ENCODE measurements around the gene CAMTA1.

Gene CAMTA1

DNA sequence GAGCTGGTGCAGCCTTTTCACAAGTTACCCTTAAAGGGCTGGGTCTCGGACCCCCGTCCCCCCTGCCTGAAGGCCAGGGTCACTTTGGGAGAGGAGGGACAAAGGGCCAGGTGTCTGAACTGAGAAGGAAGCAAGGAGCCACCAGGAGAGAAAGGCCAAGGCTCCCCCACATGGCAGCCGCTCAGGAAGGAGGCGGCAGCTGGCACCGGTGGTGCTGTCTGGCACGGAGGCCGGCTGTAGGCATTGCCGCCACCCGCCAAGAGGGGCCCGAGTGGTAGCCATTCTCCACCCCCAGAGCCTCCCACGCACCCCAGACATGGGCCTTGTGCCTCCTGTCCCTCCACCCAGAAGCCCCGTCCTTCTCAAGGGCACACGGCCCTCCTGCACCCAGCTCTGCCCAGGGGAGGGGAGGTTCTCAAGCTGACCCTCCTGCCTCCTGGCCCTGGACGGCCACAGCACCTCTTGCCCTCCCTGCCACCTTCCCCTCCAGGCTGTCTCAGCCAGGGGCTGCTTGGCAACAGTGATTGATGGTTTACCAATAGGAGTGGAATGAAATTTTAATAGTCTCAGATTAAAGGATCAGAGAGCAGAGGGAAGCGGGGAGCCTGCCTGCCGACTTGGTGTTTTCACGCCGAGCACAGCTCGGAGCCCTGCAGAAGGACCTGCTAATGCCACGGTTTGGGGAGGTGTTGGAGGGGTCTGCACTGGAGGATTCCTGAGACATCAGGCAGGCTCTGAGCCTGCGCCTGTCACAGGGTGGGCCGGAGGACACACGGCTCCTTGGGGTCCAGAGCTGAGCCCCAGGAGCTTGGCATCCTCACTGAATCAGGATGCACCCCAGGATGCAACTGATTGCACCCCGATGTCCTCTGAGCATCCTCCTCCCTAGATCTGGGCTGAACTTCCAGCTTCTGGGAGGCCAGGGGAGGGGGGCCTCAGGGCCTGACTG is 773.9 kb downstream of the CAMTA1 start:
- DNase-seq (ENCODE audit: low read depth in 3 of 3, low spot score in 1 of 3), result no peak

DNA sequence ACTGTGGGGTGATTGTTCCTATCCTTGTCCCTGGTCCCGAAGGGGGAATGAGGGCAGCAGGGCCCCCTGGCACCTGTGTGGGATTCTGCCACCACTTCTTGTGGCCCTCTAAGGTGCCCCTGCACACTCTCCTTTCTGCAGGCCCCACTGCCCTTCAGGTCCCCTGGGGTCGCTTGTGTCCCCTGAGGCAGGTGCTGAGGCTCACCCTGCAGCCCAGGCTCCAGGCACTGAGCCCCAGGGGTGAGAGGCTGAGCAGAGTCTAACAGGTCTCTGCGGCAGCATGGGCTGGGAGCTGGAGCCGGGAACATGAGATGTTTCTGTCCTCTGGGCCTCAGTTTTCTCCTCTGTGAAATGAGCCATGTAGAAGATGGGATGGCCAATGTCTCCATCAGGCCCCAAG is 774.9 kb downstream of the CAMTA1 start:
- no peak for DNase-seq (ENCODE audit: low read depth in 3 of 3, low spot score in 1 of 3)

DNA sequence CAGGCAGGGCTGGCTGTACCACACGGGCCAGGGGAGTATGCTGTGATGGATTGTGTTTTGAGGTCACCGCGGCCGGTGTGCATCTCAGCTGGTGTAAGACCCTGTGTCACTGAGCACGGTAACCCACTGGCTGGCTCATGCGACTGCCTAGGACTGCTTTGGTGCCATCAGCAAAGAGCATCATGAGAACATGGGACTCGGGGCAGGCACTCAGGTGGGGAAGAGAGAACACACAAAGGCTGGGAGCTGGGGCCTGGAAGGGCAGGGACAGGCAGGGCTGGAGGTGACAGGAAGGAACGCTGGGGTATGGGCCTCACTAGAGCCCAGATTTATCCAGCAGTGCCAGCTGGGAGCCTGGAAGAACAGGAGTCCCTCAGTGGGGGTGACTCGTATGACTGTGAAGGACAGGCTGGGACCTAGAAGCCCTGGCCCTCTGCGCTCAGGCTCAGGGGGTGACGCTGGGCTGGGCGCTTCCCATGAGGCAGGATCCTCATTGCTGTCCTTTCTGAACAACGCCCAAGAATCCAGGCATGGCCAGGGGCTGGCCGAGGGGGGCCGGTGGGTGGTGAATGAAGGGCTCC is 775.4 kb downstream of the CAMTA1 start:
- DNase-seq (ENCODE audit: low read depth in 3 of 3, low spot score in 1 of 3), result no peak

DNA sequence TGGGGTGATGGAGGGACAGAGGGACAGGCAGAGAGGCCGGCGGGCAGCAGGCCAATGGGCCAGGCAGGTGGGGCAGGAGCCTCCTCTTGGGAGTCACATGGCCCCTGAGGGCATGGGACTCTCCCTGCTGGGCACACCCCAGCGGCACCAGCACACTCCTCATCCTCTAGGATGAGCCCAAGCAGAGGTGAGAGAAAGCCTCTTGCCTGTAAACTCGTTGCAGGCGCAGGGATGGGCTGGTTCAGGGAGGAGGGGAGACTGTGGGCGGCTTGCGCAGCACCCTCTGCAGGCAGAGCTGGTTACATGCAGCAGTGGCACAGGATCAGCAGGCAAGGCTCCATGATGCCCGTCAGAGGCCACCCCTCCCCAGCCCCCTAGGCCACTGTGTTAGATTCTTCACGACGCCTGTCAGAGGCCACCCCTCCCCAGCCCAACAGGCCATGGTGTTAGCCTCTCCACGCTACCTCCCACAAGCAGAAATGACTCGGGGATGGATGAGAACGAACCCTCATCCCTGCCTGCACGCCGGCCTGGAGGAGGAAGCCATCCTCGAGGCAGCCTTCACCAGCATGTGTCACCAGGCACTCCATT is 776.2 kb downstream of the CAMTA1 start:
- DNase-seq (ENCODE audit: low read depth in 3 of 3, low spot score in 1 of 3), result no peak

DNA sequence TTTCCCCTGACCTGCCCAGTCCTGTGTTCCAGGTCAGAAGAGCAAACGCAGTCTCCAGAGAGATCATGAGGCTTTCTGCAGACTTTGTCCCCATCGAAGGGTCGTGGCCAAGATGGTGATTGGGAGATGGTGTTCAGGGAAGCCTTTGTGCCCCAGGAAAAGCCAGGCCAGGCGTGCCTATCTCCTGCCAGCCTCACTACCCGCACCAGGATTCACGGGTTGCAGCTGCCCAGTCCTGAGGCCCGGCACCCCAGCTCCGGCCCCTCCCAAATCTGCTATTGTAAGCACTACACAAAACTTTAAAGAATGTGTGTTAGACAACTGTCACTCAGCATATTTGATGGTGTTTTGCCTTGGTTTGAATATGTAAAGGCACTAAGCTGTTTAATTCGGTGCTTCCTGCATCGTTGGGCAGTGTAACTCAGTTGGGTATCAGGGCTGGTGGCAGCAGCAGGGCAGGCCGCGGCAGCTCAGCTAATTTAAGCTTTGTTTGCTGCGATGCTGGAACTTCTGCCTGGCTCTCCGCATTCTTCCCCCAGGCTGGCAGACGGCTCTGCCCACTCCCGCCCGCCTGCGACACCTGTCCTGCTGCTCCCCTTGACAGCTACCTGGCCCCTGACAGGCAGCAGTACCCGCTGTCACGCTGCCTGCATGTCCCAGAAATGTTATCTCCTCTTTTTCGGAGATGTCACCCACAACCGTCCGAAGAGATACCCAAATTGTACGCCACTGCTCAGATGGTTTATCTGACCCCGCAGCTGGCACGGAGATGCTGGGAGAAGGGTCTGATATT is 776.9 kb downstream of the CAMTA1 start:
- DNase-seq (ENCODE audit: low read depth in 3 of 3, low spot score in 1 of 3), result no peak

DNA sequence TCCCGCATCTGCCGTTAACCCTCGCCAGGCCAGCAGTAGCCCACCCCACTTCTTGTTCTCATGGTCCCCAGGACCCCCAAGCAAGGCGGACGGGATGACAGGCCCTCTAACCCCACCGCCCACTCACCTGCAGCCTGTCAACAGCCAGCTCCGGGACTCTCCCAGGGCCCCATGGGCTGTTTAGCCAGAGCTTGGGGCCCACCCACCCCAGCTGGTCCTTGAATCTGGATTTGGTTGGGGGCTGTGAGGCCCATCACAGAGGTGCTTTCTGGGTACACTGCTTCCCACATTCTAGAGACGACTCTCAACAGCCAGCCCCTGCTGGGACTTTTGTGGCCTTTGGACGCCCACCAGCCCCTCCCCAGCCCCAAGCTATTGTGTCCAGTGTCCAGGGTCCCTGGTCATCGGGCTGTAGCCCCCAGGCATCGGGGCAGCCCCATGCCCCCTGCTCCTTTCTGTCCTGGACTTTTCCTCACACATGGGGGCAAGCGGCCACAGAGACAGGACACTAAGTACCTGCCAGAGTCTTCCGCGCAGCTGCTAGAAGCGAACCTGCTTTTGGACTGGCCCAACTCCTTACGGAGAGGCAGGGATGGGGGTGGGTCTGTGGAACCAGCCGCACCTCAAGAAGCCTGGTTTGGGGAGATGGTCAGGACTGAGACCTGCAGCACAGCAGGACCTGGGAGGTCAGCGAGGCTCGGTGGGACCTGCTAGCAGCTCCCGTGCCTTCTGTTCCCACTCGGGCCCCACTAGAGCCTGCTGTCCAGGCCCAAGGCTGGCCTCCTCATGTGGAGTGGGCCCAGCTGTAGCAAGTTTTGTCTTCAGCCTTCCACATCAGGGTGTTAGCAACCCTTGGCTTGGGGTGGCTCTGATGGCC is 777.7 kb downstream of the CAMTA1 start:
- DNase-seq (ENCODE audit: low read depth in 3 of 3, low spot score in 1 of 3), result no peak

DNA sequence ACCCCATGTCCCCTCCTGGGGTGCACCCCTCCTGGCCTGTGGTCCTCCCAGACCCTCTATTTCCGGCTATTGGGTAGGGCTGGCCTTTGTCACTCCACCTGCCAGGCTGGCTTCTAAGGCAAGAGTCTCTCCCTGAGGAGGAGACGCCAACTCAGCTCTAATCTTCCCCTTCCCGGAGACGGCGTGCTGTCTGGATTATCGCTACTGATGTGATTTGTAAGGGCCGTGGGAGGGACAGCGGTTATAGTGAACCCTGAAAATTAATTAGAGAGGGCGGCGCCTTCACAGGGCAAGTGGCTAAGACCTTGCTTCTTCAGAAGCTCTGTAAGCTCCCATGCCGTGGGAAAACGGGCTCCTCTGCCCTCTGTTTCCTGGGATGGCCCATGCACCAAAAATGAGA is 778.9 kb downstream of the CAMTA1 start:
- DNase-seq (ENCODE audit: low read depth in 3 of 3, low spot score in 1 of 3), result no peak

DNA sequence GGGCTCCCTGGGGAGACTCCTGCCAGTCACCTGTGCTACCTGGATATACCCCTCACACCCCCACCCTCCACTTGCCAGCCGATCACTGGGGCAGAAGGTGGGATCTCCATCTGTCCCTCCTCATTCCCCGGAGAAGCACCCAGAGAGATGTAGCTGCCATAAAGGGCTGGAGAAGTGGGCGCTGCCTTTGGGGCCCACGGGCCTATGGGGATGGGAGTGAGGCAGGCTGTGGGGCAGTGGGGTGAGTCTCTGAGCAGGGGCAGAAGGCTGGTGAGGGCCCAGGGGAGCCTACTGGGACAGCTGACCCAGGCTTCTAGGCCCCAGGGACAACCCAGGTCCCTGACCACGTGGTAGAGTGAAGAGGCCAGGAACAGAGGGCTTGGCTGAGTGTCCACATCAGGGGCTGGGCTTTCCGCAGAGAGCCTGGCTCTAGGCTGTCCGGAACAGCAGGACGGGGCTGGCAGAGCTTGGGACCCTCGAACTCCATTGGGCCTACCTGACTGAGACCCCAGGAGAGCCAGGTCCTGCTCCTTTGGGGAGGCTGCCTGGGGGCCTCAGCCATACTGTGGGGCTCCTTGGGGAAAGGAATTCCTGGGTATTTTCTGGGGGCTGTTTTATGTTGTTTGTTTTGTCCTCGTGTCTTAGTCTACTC is 780.0 kb downstream of the CAMTA1 start:
- DNase-seq (ENCODE audit: low read depth in 3 of 3, low spot score in 1 of 3), result no peak

DNA sequence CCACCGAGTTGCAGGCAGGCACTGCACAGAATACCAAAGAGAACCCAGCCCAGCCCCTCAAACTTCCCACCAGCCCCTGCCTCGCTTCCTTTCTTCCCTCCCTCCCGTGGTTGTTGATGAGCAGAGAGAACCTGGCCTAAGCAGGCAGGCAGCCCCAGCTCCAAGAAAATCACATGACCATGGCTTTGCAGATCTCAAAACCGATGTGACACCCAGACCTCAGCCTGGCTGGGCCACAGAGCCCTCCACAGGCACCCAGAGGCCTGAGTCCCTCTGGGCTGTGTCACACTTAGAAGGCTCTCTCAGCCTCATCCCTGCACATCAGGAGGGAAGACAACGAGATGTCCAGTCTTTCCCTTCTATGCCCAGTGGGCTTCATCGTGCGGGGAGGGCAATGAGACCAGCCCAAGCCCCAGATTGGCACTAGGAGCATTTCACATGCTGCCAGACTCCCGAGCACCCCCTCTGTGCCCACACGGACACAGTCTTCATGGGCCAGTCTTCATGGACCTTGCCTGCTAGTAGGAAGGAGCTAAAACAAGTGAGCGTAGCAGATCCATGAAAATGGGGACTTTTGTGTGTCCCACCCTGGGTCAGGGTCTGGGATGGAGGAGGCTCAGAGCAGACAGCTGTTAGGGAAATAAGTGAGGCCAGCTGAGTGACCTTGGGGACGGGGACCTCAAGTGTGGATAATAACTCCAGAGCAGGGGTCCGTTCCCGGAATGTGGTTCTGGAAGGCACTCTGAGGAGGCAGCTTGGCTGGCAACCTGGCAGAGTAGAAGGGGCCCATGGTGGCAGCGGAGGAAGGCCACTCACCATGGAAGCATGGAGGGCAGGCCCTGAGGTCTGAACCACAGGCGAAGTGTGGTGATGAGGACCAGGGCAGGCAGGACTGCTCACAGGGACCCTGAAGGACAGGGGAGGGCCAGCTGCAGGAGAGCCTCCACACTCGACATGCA is 781.4 kb downstream of the CAMTA1 start:
- DNase-seq (ENCODE audit: low read depth in 3 of 3, low spot score in 1 of 3), result no peak

DNA sequence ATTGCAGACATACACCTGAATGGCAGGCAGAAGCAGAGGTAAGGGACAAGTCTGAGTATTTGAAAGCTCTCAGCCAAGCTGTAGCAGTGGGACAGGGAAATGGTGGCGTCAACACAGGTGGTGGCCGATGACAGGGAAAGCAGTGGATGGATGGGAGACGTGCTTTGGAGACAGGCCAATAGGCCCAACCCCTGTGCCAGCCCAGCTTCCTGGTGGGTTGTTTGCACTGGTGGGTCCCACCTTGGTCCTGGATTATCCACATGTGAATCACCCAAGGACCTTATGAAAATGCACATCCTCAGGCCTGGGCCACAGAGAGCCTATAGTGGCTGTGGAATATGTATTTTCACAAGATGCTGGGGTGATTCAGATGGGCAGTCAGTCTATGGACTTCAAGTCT is 782.1 kb downstream of the CAMTA1 start:
- no peak for DNase-seq (ENCODE audit: low read depth in 3 of 3, low spot score in 1 of 3)

DNA sequence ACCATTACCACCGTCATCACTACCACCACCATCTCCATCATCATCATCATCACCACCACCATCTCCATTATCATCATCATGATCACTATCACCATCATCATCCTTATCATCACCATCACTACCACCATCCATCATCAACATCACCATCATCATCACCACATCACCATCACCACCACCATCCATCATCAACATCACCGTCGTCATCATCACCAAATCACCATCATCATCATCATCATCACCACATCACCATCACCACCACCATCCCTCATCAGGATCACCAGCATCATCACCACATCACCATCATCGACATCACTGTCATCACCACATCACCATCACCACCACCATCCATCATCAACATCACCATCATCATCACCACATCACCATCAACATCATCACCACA is 782.8 kb downstream of the CAMTA1 start:
- no peak for DNase-seq (ENCODE audit: low read depth in 3 of 3, low spot score in 1 of 3)

DNA sequence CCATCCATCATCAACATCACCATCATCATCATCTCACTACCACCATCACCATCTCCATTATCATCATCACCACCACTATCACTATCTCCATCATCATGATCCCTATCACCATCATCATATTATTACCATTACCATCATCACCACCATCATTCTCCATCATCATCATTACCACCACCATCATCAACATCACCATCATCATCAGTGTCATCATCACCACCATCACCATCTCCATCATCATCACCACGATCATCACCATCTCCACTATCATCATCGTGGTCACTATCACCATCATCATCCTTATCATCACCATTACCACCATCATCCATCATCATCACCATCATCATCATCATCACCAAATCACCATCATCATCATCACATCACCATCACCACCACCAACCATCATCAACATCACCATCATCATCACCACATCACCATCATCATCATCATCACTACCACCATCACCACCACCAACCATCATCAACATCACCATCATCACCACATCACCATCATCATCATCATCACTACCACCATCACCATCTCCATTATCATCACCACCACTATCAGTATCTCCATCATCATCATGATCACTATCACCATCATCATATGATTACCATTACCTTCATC is 783.8 kb downstream of the CAMTA1 start:
- no peak for DNase-seq (ENCODE audit: low read depth in 3 of 3, low spot score in 1 of 3)

DNA sequence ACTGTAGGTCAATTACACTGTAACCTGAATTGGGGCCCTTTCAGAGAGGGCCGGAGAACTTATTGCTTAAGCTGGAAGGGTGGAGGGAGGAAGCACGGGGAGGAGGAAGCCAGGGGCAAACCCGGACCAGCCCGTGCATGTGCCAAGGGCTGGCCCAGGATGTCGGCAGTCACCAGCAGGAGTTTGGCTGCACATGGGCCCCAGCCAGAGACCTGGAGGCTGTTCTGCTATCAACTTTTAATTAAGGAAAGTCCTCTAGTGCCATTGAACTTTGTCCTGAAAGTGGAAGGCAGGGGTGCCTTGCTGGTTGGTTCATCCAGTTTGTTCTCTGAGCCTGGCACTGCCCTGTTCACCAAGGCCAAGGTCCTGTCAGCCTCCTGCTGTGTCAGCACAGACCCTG is 785.1 kb downstream of the CAMTA1 start:
- DNase-seq (ENCODE audit: low read depth in 3 of 3, low spot score in 1 of 3), result no peak

DNA sequence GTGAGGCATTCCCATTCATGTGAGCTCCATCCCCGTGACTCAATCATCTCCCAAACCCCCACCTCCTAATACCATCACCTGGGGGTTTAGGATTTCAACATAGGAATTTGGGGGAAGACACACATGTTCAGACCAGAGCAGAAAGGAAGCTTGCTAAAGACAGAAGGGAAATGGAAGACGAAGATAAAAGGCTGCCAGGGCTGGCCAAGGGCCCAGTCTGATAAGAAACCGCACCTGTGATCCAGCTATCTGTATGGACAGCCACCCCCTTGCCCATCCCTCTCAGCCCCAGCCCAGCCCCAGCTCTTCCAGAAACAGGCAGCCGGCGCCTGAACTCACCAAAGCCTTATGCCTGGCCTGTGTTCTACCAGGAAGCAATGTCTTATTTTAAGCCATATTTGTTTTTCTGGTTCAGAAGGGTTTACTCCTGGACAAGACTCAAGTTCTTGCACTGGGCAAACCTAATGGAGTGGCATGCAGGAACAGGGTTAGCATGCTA is 787.4 kb downstream of the CAMTA1 start:
- no peak for DNase-seq (ENCODE audit: low read depth in 3 of 3, low spot score in 1 of 3)

DNA sequence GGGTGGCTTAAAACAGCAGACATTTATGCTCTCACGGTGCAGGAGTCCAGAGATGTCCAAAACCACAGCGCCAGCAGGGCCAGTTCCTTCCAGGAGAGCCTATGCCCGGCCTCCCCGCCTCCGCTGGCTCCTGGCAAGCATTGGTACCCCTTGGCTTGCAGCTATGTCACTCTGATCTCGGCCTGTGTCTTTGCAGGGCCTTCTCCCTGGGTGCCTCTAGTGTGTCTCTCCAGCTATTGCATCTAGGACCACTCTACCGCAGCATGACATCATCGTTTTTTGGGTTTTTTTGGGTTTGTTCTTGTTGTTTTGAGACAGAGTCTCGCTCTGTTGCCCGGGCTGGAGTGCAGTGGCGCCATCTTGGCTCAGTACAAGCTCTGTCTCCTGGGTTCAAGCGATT is 788.2 kb downstream of the CAMTA1 start:
- DNase-seq (ENCODE audit: low read depth in 3 of 3, low spot score in 1 of 3), result no peak

DNA sequence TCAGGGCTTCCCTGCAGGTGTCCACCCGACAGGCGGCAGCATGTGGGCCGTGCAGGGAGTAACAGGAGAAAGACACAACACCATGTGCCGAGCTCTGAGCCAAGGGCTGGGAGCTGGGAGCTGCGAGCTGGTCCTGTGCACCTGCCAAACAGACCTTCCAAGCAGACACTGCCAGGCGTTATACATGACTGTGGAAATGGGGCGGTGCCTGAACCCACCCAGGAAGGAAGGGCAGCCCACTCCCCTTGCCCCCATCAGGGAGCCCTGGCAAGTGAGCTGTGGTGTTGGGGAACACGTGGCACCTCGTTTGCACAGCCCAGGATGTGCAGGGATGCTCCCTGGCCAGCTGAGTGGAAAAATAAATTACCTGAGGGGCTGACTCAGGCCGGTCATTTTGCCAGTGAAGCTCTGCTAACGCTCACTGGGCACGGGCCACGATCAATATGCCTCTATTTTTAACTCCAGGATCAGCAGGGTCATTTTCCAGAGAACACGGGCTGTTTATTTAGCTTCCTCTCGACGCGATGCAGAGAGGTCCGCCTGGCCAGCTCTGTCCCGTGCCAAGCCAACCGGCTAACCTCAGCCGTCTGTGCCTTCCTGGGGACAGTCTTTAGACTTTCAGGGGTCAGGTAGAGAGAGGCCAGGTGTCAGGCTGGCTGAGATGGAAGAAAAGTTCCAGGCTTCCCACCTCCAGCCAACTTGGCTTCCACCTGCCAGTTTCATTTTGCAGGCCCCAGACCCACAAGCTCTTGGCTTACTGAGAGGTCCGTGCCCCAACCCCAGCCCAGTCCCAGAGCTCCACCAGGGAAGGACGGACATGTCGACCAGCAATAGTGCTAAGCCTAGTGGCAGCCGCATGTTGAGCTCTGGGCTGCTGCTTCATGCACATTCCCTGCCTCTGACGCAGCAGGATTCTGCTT is 789.1 kb downstream of the CAMTA1 start:
- DNase-seq (ENCODE audit: low read depth in 3 of 3, low spot score in 1 of 3), result no peak

DNA sequence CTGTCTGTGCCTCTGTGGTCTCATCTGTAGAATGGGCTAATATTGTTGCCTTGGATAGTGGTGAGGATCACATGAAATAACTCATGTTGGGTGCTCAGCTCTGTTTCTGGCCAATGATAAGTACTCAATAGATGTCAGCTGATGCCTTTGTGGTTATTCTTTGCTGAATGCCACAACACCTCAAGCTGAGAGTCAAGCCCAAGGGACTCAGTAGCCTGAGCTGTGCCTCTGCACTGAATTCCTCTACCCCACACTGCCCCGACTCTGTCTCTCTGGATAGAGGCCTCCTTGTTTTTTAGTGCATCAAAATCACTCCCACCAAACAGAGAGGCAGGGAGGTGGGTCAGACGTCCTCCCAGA is 789.8 kb downstream of the CAMTA1 start:
- DNase-seq (ENCODE audit: low read depth in 3 of 3, low spot score in 1 of 3), result no peak

All from stimulated activated CD4-positive, alpha-beta T cell treated with anti-CD3 and anti-CD28 coated beads, TNF-alpha, amount 100 ng/mL, for 1 hour (primary cell).